ELR (cell line): ENCODE results near the gene LNX1.
A peak's percentile ranks its signal among the peaks of the same experiment; 100 is the strongest.
"Not testable (repeated sequence)": the region's sequence is repeated elsewhere in the genome, so short reads cannot be mapped to it uniquely, and the experiment has no call there.

Experiments used
- DNase-seq: peaks from one replicate; pipeline ENCODE4 v3.0.0-alpha.2; 2015; ENCODE audit warnings: low read depth

The LNX1 gene

DNA sequence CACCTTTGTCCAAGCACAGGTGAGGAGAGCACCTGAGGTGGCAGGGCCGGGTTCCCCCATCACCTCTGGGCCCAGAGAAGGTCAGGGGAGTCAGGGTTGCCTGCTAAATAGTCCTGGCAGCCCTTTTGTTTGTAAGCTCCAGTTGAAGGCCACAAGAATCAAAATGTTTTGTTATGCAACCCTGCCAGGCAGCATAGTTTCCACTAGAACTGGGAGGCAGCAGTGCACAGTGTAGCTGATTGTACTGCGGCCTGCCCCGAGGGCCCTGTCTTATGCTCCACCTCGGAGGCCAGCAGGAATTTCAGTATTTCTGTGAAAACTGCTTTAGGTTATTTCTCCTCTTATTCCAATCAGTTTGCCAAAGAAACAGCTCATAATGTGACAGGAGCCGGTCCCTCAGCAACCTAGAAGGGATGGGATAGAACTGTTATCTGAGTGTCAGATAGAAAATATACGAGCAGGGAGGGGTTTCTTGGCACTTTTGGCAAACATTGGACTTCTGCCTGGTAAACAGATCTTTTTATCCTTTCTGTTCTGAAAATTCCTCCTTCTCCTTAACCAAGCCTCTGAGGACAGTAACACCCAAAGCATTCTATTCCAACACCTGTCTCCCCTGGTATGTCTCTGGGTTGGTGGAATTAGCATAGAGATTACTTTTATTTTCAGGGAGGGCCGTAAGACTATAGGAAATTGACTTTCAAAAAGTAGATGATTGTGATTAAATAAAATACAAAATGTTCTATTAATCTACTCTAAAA is 93.6 kb downstream of the LNX1 start:
- no peak for DNase-seq

GRCh38 chr4:53494851-53495250 is 96.4 kb downstream of the LNX1 start:
- DNase-seq: no peak

DNA sequence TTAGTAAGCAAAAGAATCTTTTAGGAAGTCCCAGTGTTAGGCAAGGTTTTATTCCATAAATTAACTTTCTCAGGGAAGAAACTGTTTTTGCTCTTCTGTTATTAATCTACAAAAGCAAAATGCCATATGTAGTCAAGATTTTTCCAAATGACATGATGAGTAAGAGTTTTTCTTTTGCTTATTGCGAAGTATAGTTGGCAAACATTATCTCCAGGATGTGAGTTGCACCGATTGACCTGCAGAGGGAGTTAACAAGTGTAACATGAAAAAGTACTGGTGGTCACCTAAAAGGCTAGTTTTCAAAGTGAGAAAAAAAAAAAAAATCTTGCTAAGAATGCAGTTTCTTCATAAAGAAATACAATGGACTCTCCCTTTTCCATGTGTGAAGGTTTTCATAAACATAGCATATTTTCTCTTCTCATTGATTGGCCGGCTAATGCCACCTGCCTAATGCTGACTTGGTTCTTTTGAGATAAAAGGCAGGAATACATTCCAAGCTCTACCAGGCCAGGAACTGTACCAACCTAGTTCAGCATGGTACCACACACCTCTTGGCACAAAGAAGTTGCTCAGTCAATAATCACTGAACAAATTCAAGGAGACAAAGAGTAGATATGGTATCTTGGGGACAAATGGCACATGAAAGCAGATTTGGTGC is 100.2 kb downstream of the LNX1 start:
- peak; percentile 81 for DNase-seq

- no peak for DNase-seq
These were observed 100.9 kb downstream of the LNX1 start for GRCh38 chr4:53490161-53490956.

DNA sequence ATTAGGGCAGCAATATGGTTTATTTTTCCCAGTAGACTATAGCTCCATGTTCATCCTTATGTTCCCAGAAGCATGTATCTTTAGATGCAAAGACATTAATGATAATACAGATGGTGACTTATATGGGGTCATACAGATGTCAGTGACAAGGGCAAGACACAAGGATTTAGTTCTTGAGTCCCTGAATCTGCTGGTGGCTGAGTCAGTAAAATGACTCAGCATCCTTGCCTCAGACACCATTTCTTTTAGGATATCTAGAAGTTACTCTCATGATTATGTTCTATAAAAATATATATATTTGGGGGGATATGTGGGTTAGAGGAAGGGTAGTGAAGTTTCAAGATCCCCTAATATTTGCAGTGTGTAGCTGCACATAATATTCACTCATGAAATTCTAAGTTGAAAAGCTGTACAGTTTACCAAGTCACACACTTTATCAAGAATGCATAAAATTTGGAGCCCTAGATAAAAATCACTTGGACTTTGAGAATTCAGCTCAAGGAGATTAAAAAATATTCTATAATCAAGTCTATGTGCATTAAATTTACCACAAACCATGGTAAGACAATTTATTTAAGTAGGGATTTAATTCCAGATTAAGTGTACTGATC is 101.9 kb downstream of the LNX1 start:
- DNase-seq: peak; percentile 70

GRCh38 chr4:53487766-53488165 is 103.5 kb downstream of the LNX1 start:
- no peak for DNase-seq

GRCh38 chr4:53485658-53486040 is 105.6 kb downstream of the LNX1 start:
- no peak for DNase-seq

- no peak for DNase-seq
These were observed 106.2 kb downstream of the LNX1 start for GRCh38 chr4:53484911-53485657.

GRCh38 chr4:53483250-53483649 is 108.0 kb downstream of the LNX1 start:
- no peak for DNase-seq

DNA sequence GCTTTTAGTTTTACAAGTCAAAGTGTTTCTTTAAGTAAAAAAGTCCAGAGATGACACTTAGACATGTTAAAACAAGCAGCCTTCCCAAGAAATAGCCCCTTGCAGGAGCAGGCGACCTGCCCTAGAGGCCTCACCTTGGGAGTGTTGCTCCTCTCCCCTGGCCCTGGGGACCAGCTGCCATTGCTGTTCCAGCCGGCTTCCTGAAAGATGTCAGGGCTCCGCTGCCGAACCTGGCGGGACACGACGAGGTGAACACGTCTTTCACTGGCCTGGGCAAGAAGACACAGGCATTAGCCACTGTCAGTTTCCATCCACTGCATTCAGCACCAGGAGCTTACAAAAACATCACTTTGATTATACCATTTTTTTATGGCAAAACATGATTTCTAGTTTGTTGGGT is 109.7 kb downstream of the LNX1 start:
- no peak for DNase-seq

- DNase-seq: no peak
These were observed 110.4 kb downstream of the LNX1 start for GRCh38 chr4:53480909-53481308.

DNA sequence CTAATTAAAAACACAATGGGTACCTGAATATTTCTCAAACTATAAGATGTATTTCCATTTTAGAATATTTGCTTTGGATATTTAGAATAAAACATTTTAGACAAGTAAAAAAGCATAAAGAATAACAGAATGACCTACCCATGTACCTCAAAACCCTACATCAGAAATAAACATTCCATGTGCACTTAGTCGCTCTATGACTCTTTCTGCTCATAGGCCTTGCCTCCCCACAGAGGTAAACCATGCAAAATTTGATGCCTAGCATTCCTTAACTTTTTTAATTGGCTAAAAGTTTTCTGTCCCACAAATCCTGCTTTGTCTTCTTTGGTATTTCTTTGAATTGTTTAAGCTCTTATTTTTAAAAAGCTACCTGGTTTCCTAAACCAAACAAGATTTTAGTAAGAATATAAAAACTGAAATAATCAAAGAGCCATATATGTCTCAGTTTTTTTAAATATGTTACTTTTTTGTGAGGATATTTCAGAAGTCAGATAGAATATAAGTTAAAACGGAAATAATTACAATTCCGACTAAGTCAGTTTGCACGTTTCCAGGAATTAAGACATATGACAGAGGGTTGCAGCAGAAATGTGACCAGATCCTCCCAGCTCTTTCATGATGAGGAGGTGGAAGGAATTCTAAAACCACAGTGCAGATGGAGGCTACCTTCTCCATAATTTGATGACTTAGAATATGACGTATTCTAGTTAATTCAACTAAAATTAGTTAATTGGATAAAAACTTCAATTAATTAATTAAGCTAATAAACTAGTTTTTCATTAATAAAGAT is 111.4 kb downstream of the LNX1 start:
- DNase-seq: peak; percentile 62

DNA sequence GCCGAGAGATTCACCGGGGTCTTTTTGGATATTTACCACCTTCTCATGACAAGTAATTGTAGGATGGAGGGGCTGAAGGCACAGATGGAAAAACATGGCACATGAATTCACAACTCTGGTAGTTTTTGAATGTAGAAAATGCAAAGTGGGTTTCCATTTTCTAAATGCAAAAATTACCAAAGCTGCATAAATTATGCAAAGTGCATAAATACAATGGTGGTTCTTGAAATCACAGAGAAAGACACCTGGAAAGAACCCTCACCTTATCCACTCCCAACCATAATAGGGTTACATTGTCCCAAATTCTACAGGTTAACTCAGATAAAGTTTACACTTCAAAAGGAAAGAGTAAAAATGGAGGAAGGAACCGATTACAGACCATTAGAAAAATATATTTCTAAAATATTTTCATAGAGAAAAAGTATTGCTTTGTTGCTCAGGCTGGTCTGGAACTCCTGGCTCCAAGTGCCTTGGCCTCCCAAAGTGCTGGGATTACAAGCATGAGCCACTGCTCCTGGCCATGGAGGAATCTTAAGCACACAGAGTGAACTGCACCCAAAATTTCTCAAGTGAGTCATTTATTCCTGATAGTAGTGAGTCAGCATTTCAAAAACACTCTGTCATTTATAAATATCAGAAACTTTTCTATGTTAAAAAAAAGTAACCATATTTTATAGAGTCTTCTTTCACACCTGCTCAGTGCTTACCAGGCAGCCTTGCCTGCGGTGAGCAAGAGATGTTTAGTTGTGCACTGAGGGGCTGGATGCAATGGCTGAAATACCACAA is 112.4 kb downstream of the LNX1 start:
- DNase-seq: peak; percentile 80

GRCh38 chr4:53477636-53478035 is 113.7 kb downstream of the LNX1 start:
- no peak for DNase-seq

DNA sequence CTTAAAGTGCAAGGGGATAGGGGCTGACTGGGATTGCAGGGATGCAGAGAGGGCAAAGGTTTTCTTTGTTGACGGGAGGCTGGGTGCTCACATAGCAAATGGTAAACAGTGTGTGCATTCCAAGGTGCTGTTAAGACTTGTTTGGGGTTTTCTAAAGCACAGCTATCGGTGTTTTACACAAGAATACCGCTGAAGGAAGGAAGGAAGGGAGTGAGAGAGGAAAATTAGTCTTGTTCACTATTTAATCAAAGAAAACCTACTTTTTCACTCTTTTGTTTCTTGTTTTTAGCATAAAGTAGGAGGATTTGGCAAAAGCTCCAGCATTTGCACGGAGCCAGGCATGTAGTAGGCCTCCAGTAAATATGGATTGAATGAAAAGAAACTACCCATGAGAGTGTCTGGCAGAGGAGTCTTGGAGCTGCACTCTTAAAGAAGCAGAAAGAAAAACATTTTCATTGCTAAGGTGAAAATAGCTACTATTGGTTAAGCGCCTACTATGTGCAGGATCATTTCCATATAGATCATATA is 114.2 kb downstream of the LNX1 start:
- DNase-seq: no peak

DNA sequence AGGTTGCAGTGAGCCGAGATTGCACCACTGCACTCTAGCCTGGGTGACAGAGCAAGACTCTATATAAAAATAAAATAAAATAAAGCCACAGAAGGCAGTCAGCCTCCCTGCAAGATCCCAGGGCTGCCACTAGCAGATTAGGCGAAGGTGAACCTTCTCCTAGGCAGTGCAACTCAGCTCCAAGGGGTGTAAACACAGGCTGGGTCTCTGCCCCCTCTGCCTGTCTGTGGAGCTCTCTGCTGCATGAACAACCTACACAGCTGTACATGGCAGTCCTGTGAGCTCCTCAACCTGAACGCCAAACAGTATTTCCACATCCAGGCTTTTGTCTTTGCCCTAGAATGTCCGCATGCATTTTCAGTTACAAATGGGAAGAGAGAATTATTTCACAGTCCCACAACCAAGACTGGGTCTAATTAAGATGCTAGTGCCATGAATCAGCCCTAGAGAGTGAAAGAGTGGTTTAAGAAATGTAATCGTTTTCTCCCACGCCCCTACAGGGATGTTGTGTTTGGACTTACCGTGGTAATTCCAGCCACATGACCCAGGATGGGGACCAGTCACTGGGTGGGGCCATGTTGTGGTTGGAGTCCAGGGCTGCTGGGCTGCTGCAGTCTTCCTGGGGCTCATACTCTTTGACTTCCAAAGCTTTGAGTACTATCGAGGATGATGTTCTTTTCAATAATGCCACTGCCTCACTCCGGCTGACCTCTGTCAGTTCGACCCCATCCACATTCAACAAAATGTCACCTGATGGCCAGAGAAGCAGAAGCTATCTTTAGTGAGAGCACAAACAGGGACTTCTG is 114.9 kb downstream of the LNX1 start:
- DNase-seq: peak; percentile 90

- DNase-seq: not testable (repeated sequence)
These were observed 124.7 kb downstream of the LNX1 start for GRCh38 chr4:53466576-53466975.

DNA sequence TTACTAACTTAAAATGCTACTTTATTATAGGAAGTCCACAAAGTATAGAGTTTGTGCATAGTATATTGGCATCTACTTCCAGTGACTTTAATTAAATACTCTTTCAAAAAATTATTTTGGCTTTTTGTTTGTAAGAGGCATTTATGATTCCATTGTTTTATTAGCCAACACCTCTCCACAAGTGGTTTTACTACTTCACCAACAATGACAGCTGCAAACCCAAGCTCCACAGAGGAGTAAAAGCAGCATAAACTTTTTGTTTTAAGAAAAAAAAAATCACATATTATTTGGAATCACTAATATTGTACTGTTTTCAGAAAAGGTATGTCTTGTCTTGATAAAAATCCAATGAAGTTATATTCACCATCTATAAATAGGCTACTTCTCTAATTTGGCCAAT is 125.4 kb downstream of the LNX1 start:
- no peak for DNase-seq

DNA sequence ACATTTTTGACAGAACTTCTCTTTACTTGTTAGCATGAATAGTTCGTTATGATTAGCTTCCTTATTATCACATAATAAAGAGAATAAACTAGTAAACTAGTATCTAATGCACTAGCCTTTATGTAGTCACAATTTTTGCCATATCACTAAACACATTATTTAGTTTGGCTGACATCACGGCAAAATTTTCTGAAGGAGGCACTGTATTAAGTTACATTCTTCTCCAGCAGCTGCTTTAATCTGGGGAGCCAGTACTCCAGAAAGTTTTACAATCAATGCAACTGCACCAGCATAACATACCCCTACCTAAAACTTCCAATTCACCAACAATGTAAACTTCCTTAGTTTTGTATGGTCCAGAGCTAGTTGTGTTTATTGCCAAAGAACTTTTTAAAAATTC is 126.0 kb downstream of the LNX1 start:
- no peak for DNase-seq
